CD4-positive, alpha-beta T cell treated with Interleukin-6 at 100 ng/mL for 8 hours (primary cell): ENCODE measurements around the gene PPIH.
"Not testable (repeated sequence)": the region's sequence is repeated elsewhere in the genome, so short reads cannot be mapped to it uniquely, and the experiment has no call there.

Experiments
- DNase-seq: peaks from one replicate; pipeline ENCODE4 v3.0.0-alpha.2; 2020; ENCODE audit warnings: mixed read lengths, low spot score

Gene PPIH

DNA sequence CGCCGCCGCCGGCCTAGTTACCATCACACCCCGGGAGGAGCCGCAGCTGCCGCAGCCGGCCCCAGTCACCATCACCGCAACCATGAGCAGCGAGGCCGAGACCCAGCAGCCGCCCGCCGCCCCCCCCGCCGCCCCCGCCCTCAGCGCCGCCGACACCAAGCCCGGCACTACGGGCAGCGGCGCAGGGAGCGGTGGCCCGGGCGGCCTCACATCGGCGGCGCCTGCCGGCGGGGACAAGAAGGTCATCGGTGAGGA, 24.2 kb downstream of the PPIH start:
- not testable (repeated sequence) for DNase-seq

DNA sequence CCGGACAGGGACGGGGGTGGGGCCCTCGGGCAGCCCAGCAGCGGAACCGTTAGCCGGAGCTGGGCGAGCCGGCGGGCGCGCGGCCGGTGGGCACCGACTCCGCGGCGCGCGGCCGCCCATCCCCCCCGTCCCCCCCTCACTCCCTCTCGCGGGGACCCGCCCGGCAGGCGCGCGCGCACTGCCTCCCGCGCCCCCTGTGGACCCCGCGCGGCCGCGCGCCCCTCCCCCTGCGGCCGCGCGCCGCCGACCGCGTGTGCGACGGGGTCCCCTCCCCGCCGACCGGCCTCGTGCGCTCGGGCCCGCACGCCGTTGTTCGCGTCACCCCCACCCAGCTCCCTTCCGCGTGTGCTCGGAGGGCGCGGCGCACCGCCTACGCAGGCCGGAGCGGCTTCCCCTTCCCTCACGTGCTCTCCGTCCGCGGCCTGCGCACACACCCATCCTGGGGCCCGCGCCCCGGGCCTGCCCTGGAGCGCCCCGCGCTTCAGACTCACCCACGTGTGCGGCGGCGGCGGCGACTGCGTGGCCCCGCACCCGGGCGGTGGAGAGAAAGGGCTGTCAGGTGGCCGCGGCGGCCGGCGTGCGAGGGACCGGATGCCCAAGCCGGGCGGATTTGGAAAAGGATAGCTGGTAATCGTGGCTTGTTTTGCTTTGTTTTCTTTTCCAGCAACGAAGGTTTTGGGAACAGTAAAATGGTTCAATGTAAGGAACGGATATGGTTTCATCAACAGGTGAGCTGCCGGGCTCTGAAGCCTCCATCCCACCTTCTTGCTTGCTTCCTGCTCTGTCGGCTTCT, 24.7 kb downstream of the PPIH start:
- DNase-seq, result peak; percentile 53

DNA sequence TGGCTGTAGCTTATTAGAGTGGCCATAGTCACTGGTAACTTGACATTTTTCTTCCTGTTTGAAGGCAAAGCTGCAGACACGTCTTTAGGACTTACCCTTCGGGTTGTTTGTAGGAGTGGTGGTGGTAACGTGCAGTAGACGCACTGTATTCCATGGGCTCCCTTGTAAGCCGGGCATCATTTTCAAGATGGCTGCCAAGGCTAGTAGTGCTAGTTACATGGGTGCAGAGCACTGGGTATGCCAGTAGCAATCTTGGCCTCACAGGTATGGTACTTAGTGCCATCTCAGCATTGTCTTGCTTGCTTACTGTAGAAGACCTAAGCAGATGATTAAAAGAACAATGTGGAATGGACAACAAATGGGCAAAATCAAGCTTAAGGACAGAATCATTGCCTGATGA, 25.9 kb downstream of the PPIH start:
- DNase-seq, result no peak

DNA sequence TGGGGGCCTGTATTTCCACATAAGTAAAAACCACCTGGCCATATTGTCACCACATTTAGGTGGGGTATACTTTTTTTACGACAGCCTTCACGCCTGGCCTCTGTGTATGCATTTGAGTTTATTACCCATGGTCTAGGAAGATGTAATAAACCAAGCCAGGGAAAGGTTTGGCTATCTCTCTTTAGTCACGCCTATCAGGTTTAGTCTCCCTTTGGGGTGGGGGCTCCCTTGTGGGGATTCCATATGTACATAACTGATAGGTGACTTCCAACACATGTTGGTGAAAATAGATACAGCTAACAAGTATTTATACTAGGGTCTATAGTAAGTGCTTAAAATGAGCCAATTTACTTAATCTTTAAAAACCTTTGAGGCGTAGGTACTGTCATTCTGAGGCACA, 28.2 kb downstream of the PPIH start:
- no peak for DNase-seq

DNA sequence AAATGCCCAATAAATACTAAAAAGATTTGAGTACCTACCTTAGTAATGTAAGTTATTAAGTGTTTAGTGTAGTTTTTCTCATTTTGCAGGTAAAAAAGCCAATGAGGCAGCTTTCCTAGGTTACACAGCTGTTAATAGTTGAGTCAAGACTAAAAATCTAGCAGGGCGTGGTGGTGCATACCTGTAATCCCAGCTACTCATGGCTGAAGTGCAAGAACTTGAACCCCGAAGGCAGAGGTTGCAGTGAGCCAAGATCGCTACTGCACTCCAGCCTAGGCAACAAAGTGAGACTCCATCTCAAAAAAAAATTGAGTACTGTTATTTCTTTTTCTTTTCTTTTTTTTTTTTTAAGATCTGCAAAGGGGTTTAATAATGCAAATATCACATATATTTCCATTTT, 31.7 kb downstream of the PPIH start:
- DNase-seq, result no peak

DNA sequence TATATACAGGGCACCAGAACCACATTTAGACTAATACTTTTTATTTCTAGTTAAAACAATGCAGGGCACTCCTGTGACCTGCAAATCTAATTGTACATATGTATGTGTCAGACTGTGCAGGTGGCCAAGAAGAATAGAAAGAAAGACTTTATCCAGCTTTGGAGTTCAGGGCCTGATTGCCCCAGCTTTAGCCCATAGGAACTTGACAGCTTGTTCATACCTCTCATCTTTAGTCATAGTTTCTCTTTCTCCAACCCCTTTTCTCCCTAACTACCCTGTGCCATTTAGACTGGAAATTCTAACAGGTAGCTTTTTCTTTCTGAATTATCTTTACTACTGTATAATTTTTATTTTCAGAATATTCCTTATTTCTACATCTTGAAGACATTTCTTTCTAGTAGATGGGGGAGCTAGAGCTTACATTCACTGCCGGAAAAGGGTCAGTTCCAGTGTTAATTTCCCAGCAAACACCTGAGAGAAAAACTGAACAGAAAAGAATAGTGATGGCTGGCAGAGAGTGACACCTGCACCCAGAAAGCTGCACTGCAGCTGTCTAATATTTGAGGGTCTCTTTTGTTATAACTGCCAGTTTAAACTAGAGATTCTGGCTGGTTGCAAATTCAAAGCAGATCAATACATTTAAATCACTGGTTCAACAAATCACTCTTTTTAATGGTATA, 32.4 kb downstream of the PPIH start:
- no peak for DNase-seq

DNA sequence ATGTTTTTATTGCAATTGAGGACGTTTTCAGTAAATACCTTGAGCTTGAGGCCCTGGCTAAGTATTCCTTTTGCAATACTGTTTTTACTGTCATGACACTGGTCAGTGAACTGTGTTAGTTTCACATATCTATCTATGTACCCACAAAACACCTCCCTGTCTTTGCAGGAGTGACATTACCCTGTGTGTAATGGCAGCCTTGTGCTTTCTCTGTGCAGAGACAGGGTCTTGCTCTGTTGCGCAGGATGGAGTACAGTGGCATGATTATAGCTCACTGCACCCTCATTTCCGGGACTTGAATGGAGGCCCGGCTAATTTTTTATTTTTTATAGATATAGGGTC, 32.9 kb downstream of the PPIH start:
- DNase-seq, result no peak

DNA sequence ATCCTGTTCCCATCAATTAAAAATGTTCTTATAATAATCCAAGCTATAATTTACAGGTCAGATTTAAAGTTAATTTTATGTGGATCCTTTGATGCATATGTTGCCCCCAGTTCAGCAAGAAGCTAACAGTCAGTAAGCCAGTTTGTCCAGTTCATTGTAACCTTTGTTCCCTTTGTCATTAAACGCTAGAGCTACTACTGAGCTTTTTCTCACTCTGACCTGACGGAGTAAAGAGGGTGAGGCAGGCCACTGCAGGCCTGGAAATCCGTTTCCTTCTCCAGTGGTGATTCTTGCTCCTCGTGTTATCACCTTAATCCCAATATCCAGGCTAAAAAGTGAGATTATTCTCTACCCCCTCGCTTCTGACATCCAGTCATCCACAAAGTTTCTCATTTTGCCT, 34.2 kb downstream of the PPIH start:
- DNase-seq, result no peak

DNA sequence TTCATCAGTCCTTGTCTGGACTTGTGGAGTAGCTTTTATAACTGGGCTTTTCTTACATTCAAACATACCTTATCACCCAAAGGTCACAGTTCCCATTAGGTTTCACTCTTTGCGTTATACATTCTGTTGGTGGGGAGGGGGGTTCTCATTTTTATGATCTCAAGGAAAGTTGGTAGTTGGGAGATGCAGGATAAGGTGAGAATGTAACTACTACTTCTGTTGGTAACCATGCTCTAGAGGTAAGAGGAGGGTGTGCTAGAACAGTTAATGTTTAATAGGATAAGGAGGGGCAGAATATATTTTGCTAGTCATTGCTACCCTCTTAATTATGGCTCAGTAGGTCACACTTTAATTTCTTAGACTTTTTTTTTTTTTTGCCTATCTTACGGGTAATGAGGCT, 34.7 kb downstream of the PPIH start:
- DNase-seq, result no peak

DNA sequence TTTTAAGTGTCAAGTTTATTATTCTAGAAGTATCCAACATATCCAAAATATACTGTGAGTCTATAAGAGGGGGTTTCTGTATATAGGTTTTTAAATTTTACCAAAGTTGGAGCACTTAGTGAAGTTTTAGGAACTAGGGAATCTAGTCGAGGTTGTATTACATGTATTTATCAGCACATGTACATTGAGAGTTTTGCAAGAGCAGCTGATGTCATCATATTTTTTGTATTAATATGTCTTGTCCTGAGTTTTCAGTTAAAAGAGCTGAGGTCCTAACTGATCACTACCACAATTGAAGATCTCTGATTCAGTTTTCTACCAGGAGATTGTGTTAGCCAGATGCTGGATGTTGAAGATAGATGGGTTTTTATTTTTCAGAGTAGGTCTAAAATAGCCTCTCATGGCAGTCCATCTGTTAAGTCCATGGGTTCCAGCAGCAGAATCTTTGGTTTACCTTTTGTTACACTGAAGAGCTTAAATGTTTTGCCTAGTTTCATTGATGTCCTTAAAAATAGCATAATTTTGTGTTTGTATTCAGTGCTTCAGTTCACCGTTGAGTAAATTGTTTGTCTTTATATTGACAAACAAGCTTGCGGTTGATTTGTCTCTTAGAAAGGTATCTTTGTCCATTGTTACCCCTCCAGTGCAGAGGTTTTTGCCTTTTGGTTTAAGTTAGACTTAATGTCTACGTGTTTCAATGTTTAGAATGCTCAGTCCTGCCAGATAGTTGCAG, 40.0 kb downstream of the PPIH start:
- no peak for DNase-seq

DNA sequence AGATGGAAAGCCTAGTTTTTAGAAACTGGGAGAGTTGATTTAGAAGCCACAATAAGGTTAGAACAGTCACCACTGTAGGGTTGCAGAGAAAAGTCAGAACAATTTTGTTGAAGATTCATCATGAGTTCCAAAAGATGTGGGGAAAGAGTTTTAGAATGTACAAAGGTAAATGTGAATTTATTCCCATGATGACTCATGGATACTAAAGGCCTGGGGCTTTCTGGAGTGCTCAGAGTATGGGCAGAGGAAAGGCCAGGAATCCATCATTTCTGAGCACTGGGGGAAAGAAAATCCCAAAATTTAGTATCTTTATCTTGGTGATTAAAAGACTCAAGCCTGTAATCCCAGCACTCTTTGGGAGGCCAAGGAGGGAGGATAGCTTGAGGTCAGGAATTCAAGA, 41.8 kb downstream of the PPIH start:
- DNase-seq, result no peak

DNA sequence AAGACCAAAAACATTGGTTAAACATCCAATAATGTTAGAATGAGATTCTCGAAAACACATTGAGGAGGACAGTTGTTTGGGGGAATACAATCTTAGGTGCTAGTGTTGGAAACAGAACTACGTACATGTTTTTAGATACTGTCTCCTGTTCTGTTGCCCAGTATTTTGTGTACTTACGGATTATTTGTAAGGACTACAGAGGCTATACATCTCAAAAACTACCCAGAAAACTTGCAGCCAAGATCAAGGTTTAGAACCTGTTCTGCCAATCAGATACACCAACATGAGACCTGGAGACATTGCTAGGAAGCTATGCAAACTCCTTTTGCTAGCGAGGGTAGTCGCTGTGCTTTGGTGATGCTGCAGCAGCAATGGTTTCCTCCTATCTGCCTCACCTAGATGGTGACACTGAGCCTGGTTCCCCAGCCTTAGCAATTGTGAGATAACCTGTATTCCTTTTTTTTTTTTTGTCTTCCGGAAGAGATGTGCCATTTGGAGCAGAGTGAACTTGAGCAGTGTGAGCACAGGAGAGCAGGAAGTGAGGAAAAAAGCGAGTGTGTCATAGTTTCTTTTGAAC, 45.8 kb downstream of the PPIH start:
- DNase-seq, result no peak

DNA sequence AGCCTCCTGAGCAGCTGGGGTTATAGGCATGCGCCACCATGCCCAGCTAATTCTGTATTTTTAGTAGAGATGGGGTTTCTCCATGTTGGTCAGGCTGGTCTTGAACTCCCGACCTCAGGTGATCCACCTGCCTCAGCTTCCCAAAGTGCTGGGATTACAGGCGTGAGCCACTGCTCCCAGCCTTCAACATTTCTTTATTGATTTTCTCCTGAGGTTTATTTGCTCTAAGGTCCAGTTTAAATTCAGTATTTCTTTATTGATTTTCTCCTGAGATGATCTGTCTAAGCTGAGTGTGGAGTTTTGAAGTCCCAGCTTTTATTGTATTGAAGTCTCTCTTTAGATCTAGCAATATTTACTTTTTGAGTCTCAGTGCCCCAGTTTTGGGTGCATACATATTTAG, 54.6 kb downstream of the PPIH start:
- DNase-seq, result not testable (repeated sequence)

DNA sequence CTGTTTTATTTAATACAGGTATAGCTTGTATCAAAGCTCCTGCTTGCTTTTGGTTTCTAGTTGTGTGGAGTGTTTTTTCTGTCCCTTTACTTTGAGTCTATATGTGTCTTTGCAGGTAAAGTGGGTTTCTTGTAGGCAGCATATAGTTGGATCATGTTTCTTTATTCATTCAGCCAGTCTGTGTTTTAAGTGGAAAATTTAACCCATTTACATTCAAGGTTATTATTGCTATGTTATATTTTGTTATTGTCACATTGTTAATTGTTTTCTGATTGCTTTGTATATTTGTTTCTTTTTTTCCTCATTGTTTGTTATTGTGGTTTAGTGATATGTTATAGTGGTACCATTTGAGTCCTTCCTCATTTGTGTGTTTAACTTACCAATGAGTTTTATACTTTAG, 55.1 kb downstream of the PPIH start:
- DNase-seq, result no peak

DNA sequence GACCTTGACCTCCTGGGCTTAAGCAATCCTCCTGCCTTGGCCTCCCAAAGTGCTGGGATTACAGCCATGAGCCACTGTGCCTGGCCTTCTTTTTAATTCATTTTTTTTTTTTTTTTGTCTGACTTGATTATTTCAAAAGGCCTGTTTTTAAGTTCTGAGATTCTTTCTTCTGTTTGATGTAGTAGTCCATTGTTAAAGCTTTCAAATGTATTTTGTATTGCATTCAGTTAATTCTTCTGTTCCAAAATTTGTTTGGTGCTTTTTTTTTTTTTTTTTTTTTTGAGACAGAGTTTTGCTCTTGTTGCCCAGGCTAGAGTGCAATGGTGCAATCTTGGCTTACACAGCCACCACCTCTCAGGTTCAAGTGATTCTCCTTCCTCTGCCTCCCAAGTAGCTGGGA, 56.2 kb downstream of the PPIH start:
- not testable (repeated sequence) for DNase-seq

DNA sequence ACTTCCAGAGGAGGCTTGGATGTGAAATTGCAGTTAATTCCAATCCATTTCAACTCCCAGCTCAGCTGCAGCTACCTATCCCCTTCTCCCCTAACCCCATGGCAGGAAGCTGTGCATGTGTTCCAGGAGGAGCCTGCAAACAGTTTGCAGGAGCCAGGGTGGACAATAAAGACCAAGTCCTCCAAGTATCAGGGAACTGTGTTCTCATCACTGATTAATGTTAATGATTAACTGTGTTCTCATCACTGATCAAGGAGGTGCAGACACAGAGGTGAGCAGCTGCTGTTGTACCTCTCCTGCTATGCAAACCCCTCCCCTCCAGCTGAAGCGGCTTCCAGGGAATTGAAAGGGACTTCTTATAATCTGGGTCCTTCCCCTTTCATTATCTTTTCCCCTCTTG, 62.6 kb downstream of the PPIH start:
- no peak for DNase-seq

DNA sequence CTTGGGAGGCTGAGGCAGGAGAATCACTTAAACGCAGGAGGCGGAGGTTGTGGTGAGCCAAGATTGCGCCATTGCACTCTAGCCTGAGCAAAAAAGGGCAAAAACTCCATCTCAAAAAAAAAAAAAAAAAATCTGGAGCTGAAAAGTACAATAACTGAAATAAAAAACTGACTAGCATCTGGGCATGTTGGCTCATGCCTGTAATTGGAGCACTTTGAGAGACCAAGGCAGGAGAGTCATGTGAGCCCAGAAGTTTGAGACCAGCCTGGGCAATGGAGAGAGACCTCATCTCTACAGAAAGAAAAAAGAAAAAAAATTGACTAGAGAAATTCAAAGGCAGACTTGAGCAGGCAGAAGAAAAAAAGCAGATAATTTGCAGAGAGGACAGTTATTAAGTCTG, 63.7 kb downstream of the PPIH start:
- DNase-seq, result no peak

DNA sequence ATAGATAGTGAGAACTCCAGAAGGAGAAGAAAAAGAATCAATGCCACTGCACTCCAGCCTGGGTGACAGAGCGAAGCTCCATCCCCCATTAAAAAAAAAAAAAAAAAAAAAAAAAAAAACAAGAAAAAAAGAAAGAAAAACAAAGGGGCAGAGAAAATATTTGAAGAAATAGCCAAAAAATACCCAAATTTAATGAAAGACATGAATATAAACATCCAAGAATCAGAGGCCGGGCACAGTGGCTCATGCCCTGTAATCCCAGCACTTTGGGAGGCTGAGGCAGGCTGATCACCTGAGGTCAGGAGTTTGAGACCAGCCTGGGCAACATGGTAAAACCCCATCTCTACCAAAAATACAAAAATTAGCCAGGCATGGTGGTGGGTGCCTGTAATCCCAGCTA, 64.2 kb downstream of the PPIH start:
- not testable (repeated sequence) for DNase-seq

DNA sequence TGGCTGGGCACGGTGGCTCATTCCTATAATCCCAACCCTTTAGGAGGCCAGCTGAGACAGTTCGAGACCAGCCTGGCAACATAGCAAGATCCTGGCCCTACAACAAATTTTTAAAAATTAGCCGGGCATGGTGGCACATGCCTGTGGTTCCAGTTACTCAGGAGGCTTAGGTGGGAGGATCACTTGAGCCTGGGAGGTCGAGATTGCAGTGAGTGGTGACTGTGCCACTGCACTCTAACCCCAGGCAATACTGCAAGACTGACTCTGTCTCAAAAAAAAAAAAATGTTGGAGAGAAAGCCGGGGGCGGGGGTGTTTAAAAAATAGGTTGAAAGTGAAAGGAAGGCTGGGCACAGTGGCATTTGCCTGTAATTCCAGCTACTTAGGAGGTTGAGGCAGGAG, 65.3 kb downstream of the PPIH start:
- no peak for DNase-seq

DNA sequence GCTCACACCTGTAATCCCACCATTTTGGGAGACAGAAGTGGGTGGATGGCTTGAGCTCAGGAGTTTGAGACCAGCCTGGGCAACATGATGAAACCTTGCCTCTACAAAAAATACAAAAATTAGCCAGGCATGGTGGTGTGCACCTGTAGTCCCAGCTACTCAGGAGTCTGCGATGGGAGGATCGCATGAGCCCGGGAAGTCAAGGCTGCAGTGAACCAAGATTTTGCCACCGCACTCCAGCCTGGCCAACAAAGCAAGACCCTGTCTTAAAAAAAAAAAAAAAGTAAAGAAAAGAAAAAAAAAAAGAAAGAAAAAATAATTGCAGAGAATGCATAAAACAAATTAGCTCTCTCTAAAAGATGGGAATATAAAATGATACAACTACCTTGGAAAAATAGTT, 67.6 kb downstream of the PPIH start:
- DNase-seq, result not testable (repeated sequence)
